Endothelial cell of umbilical vein (primary cell): Measurements from ENCODE around the gene PRPF40A. TPM values are rescaled to one million over a fixed set of nuclear protein-coding genes. Genes with fewer than 3 reads are reported as not detected.

ENCODE experiments used
- BruUV-seq: library from RNA; stranded (reverse); fragments of 400-500 nt; replicated peaks from 2 replicates; lab custom pipeline; 2021; lab: Mats Ljungman, UMichigan
- CTCF ChIA-PET: fragments of 300-600, 350-600 bp; sonication (Branson Sonifier 250); formaldehyde crosslinking; loops from one replicate; lab custom pipeline; 2021; ENCODE audit warnings: antibody characterized with exemption, inconsistent platforms; lab: Charles Lee
- POLR2A ChIA-PET: fragments of 300-600, 350-600 bp; sonication (Branson Sonifier 250); formaldehyde crosslinking; loops from one replicate; lab custom pipeline; 2021; ENCODE audit warnings: antibody characterized with exemption, inconsistent platforms; lab: Charles Lee
- DNase-seq: peaks from one replicate; pipeline ENCODE4 v3.0.0-alpha.2; 2011; ENCODE audit warnings: low read depth, low spot score
- FAIRE-seq: peaks from 2 replicates; lab custom pipeline; 2011; peaks lifted over from hg19 to GRCh38; lab: Jason Lieb, UNC
- H2AFZ ChIP-seq: 2 replicates; pipeline ENCODE4 v1.6.0; 2012; ENCODE audit warnings: low read depth, low read length, control low read depth, inconsistent platforms
- H3K27ac ChIP-seq: 2 replicates; pipeline ENCODE4 v1.5.1; 2011; ENCODE audit warnings: low read depth, mild to moderate bottlenecking, control low read depth, low read length, moderate library complexity; ENCODE audit not compliant: insufficient read depth
- H3K27me3 ChIP-seq, 2 experiments: 2 replicates each; pipeline versions ENCODE4 v1.6.0 to v1.6.1; 2011; ENCODE audit warnings: low read length in 2 of 2, mixed read lengths in 1 of 2; ENCODE audit not compliant: control insufficient read depth in 2 of 2, insufficient read depth in 2 of 2
- H3K36me3 ChIP-seq, 2 experiments: 2 replicates in 1 of 2; 3 replicates in 1 of 2; pipeline ENCODE4 v1.5.1; 2011; ENCODE audit warnings: low read length in 2 of 2, mild to moderate bottlenecking in 1 of 2, moderate library complexity in 1 of 2; ENCODE audit not compliant: control insufficient read depth in 2 of 2, insufficient read depth in 2 of 2; ENCODE audit errors: extremely low read depth in 1 of 2
- H3K4me1 ChIP-seq: 3 replicates; pipeline ENCODE4 v1.5.1; 2011; ENCODE audit warnings: mild to moderate bottlenecking, low read length; ENCODE audit not compliant: control insufficient read depth, insufficient read depth; ENCODE audit errors: extremely low read depth
- H3K4me2 ChIP-seq: 2 replicates; pipeline ENCODE4 v1.6.1; 2011; ENCODE audit warnings: low read length, control low read depth, mixed read lengths; ENCODE audit not compliant: insufficient read depth
- H3K4me3 ChIP-seq, 3 experiments: fragments of 200-600 bp in 1 of 3; sonication (generic), shearing (Covaris generic) in 1 of 3; replicated peaks in 1 of 3; 2 replicates each; pipeline ENCODE4 v1.5.1; 2011 to 2016; ENCODE audit warnings: control low read depth in 3 of 3, low read length in 3 of 3, mild to moderate bottlenecking in 2 of 3, inconsistent platforms in 1 of 3, low read depth in 1 of 3, moderate library complexity in 1 of 3; ENCODE audit not compliant: insufficient read depth in 1 of 3
- H3K79me2 ChIP-seq: 2 replicates; pipeline ENCODE4 v1.6.0; 2012; ENCODE audit warnings: low read length, inconsistent platforms; ENCODE audit not compliant: control insufficient read depth, insufficient read depth
- H3K9ac ChIP-seq: replicated peaks from 2 replicates; pipeline ENCODE3; 2011; ENCODE audit warnings: low read length, control low read depth; ENCODE audit not compliant: insufficient read depth; ENCODE audit errors: extremely low read depth
- H3K9me1 ChIP-seq: replicated peaks from 3 replicates; pipeline ENCODE4 v1.6.0; 2011; ENCODE audit warnings: mild to moderate bottlenecking, low read length; ENCODE audit not compliant: control insufficient read depth, insufficient read depth; ENCODE audit errors: extremely low read depth
- H3K9me3 ChIP-seq: replicated peaks from 2 replicates; pipeline ENCODE4 v1.5.1; 2012; ENCODE audit warnings: low read length, inconsistent platforms; ENCODE audit not compliant: control insufficient read depth, insufficient read depth
- H4K20me1 ChIP-seq: replicated peaks from 2 replicates; pipeline ENCODE3; 2011; ENCODE audit warnings: mild to moderate bottlenecking, low read length; ENCODE audit not compliant: control insufficient read depth, insufficient read depth; ENCODE audit errors: extremely low read depth
- EZH2 ChIP-seq: IDR thresholded peaks from 2 replicates; pipeline ENCODE4 v1.6.1; 2012; ENCODE audit warnings: borderline replicate concordance, low read depth, mild to moderate bottlenecking, moderate library complexity, low read length, inconsistent platforms; ENCODE audit not compliant: severe bottlenecking
- FOS ChIP-seq: IDR thresholded peaks from 2 replicates; pipeline ENCODE4 v1.6.1; 2011; ENCODE audit warnings: mild to moderate bottlenecking, low read length, moderate library complexity, borderline replicate concordance; ENCODE audit not compliant: insufficient read depth
- GATA2 ChIP-seq: IDR thresholded peaks from 2 replicates; pipeline ENCODE4 v1.7.0; 2011; ENCODE audit warnings: low read depth, mild to moderate bottlenecking, moderate library complexity, mixed read lengths, low read length; ENCODE audit not compliant: insufficient read length, insufficient read depth
- JUN ChIP-seq: IDR thresholded peaks from 2 replicates; pipeline ENCODE4 v1.6.1; 2011; ENCODE audit warnings: borderline replicate concordance, low read depth; ENCODE audit not compliant: insufficient read length, insufficient read depth
- MYC ChIP-seq: IDR thresholded peaks from one replicate; pipeline ENCODE4 v1.6.1; 2011; ENCODE audit warnings: mild to moderate bottlenecking, low read depth, low read length
- POLR2A ChIP-seq: IDR thresholded peaks from 2 replicates; pipeline ENCODE4 v1.6.1; 2012; ENCODE audit warnings: low read depth, mild to moderate bottlenecking, control low read depth, low read length
- POLR2AphosphoS5 ChIP-seq: IDR thresholded peaks from 2 replicates; pipeline ENCODE4 v1.6.1; 2012; ENCODE audit warnings: low read depth, mild to moderate bottlenecking, control low read depth, low read length, moderate library complexity; ENCODE audit not compliant: insufficient read depth
- dilution Hi-C: fragments of 300-500 bp; cut with MboI; formaldehyde crosslinking; loops from one replicate; pipeline ENCODE4 v1.15.0; 2019; ENCODE audit warnings: low sequenced_read_pairs; ENCODE audit not compliant: extremely low pct_ligation_motif_present
- intact Hi-C: fragments of 100-400 bp; cut with micrococcal nuclease; formaldehyde crosslinking; loops from one replicate; pipeline ENCODE4 v1.10.0; 2022
- polyA plus RNA-seq, 4 experiments: library from polyadenylated mRNA; depleted of rRNA in 3 of 4; stranded (reverse) in 3 of 4; unstranded in 1 of 4; fragments of >200 nt; gene quantifications; 2 replicates each; pipeline versions ENCODE4 v1.2.1 to v1.2.3, GENCODE V29; 2011 to 2012; ENCODE audit warnings: missing spikeins in 1 of 4
- total RNA-seq: library from RNA; stranded (reverse); gene quantifications from 2 replicates; pipeline ENCODE4 v1.2.3, GENCODE V29; 2021
- TF ChIP-seq, protein P1 (sequence below), 2 donors: IDR thresholded peaks; 1 replicate in 1 of 2; 2 replicates in 1 of 2; pipeline ENCODE4 v1.5.1; 2011; ENCODE audit warnings: low read length in 2 of 2, mild to moderate bottlenecking in 2 of 2, moderate library complexity in 2 of 2, control low read depth in 1 of 2, inconsistent platforms in 1 of 2, low read depth in 1 of 2; ENCODE audit not compliant: insufficient read depth in 1 of 2; ENCODE audit errors: extremely low read depth in 1 of 2
- TF ChIP-seq, protein P2 (sequence below): IDR thresholded peaks from 2 replicates; pipeline ENCODE4 v1.6.1; 2011; ENCODE audit not compliant: insufficient read depth, insufficient read length

Gene PRPF40A
- total and polyA plus RNA-seq, 2 donors (not counting 3 experiments of a cell fraction or from before 2014, with no cell fraction given): 58.2 to 123 TPM

DNA sequence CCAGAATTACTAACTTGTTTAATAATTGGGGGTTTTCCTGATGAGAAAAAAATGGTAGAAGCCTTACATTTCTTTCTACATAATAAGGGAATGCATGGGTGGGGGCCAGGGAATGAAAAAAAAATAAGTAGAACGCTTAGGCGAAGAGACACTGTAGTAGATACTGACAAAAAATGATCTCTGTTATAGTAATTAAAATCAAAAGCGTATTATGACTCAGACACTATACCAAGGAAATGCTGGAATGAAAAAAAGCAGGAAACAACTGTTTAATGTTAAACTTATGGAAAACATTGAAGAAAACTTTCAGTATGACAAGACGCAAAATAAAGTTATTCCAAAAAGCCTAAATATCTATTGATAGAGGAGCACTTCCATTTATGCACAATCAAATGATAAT is 42.9 kb downstream of the PRPF40A start:
- POLR2A ChIA-PET: interaction anchor here (0.5 kb wide), 1 partner anchor 246 kb away, joined by 4 read pairs; no protein-coding TSS in a partner anchor

DNA sequence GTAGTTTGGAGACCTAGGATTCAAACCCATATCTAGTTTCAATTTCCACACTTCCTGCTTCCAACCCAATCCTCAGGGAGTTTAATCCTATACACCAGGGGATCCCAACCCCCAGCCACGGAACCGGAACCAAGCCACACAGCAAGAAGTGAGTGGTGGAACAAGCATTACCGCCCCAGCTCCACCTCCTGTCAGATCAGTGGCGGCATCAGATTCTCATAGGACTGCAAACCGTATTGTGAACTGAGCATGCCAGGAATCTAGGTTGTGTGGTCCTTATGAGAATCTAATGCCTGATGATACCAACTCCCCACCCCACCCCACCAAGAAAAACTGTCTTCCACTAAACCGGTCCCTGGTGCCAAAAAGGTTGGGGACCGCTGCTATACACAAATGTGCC is 52.5 kb downstream of the PRPF40A start:
- Histone ChIP-seq H3K4me1 (no peaks in the 10 kb centered on the region), H3K79me2 (no peaks in the 10 kb centered on the region), H3K4me2 (no peak overlapping the region), H2AFZ (no peak overlapping the region), H3K9me1 (no peaks in the 10 kb centered on the region), H3K9ac (no peak overlapping the region), H3K9me3 (no peaks in the 10 kb centered on the region), H3K27ac (no peak overlapping the region), H3K36me3 (peaks cover 21 to 33% of the 10 kb centered on the region in 2 experiments), H3K4me3 (no peak overlapping the region), H3K27me3 (no peaks in the 10 kb centered on the region), H4K20me1 (no peaks in the 10 kb centered on the region)
- no TSS peak for BruUV-seq
- CTCF ChIA-PET: no interaction called here
- intact Hi-C loops: no loop called here
- TF ChIP-seq GATA2 (no peak), POLR2A (no peak), JUN (no peak), MYC (no peak)
- TF ChIP-seq, protein P1, sequence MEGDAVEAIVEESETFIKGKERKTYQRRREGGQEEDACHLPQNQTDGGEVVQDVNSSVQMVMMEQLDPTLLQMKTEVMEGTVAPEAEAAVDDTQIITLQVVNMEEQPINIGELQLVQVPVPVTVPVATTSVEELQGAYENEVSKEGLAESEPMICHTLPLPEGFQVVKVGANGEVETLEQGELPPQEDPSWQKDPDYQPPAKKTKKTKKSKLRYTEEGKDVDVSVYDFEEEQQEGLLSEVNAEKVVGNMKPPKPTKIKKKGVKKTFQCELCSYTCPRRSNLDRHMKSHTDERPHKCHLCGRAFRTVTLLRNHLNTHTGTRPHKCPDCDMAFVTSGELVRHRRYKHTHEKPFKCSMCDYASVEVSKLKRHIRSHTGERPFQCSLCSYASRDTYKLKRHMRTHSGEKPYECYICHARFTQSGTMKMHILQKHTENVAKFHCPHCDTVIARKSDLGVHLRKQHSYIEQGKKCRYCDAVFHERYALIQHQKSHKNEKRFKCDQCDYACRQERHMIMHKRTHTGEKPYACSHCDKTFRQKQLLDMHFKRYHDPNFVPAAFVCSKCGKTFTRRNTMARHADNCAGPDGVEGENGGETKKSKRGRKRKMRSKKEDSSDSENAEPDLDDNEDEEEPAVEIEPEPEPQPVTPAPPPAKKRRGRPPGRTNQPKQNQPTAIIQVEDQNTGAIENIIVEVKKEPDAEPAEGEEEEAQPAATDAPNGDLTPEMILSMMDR (IDR thresholded peaks at IDR 0.05; ENCODE audit: extremely low read depth in 1 of 2, insufficient read depth in 1 of 2, low read depth in 1 of 2, low read length in 2 of 2): no peak
- TF ChIP-seq, protein P2, sequence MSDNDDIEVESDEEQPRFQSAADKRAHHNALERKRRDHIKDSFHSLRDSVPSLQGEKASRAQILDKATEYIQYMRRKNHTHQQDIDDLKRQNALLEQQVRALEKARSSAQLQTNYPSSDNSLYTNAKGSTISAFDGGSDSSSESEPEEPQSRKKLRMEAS: no peak
- dilution Hi-C loops: no loop called here
- POLR2A ChIA-PET: no interaction called here
- DNase-seq: no peak
- no peak for FAIRE-seq

More for the DNA sequence above, 42.9 kb downstream of the PRPF40A start:
- H3K36me3 ChIP-seq: peaks cover 12 to 31% of the 10 kb centered on the region in 2 experiments
- DNase-seq: no peak
- H4K20me1 ChIP-seq: peaks cover 3% of the 10 kb centered on the region
- H3K27ac ChIP-seq: no peak overlapping the region
- no peaks in the 10 kb centered on the region for H3K27me3 ChIP-seq
- H3K9me3 ChIP-seq: no peaks in the 10 kb centered on the region
- no TSS peak for BruUV-seq
- H3K4me1 ChIP-seq: no peaks in the 10 kb centered on the region
- FAIRE-seq: no peak
- CTCF ChIA-PET: no interaction called here
- H3K4me3 ChIP-seq: no peak overlapping the region
- no peak overlapping the region for H3K4me2 ChIP-seq
- no peak overlapping the region for H2AFZ ChIP-seq
- dilution Hi-C loops: no loop called here
- no peaks in the 10 kb centered on the region for H3K79me2 ChIP-seq
- TF ChIP-seq GATA2 (no peak), POLR2AphosphoS5 (no peak), EZH2 (no peak), FOS (no peak), MYC (no peak)
- TF ChIP-seq, protein P2: no peak
- no peaks in the 10 kb centered on the region for H3K9me1 ChIP-seq
- H3K9ac ChIP-seq: no peak overlapping the region
- intact Hi-C loops: no loop called here
